Measurements from ENCODE around the gene DTL.

The DTL gene

GRCh38 chr1:212035835-212036605 is 472 bp downstream of the DTL start:
- no peak for DNase-seq (ENCODE audit: low read depth, low spot score)

GRCh38 chr1:212037900-212038299 is 2.4 kb downstream of the DTL start:
- no peak for DNase-seq (ENCODE audit: low read depth, low spot score)

- DNase-seq (ENCODE audit: low read depth, low spot score): no peak
Observed at GRCh38 chr1:212039622-212040021, 4.1 kb downstream of the DTL start.

- DNase-seq (ENCODE audit: low read depth, low spot score): no peak
Observed at GRCh38 chr1:212040629-212041412, 5.3 kb downstream of the DTL start.

GRCh38 chr1:212042436-212042835 is 6.9 kb downstream of the DTL start:
- no peak for DNase-seq (ENCODE audit: low read depth, low spot score)

- no peak for DNase-seq (ENCODE audit: low read depth, low spot score)
Observed at GRCh38 chr1:212044851-212045250, 9.3 kb downstream of the DTL start.

- DNase-seq (ENCODE audit: low read depth, low spot score): no peak
Observed at GRCh38 chr1:212045981-212046380, 10.4 kb downstream of the DTL start.

GRCh38 chr1:212053993-212054392 is 18.4 kb downstream of the DTL start:
- DNase-seq (ENCODE audit: low read depth, low spot score): no peak

GRCh38 chr1:212055333-212055732 is 19.8 kb downstream of the DTL start:
- DNase-seq (ENCODE audit: low read depth, low spot score): no peak

GRCh38 chr1:212060632-212061472 is 25.3 kb downstream of the DTL start:
- DNase-seq (ENCODE audit: low read depth, low spot score): no peak

GRCh38 chr1:212062832-212063438 is 27.4 kb downstream of the DTL start:
- no peak for DNase-seq (ENCODE audit: low read depth, low spot score)

- DNase-seq (ENCODE audit: low read depth, low spot score): no peak
Observed at GRCh38 chr1:212067787-212068186, 32.2 kb downstream of the DTL start.

- DNase-seq (ENCODE audit: low read depth, low spot score): no peak
Observed at GRCh38 chr1:212070720-212071302, 35.3 kb downstream of the DTL start.

- no peak for DNase-seq (ENCODE audit: low read depth, low spot score)
Observed at GRCh38 chr1:212072047-212072446, 36.5 kb downstream of the DTL start.

GRCh38 chr1:212073490-212073889 is 37.9 kb downstream of the DTL start:
- DNase-seq (ENCODE audit: low read depth, low spot score): no peak

GRCh38 chr1:212074313-212074712 is 38.8 kb downstream of the DTL start:
- DNase-seq (ENCODE audit: low read depth, low spot score): no peak

GRCh38 chr1:212074856-212075255 is 39.3 kb downstream of the DTL start:
- no peak for DNase-seq (ENCODE audit: low read depth, low spot score)

- no peak for DNase-seq (ENCODE audit: low read depth, low spot score)
Observed at GRCh38 chr1:212077028-212077427, 41.5 kb downstream of the DTL start.

- no peak for DNase-seq (ENCODE audit: low read depth, low spot score)
Observed at GRCh38 chr1:212078826-212079225, 43.3 kb downstream of the DTL start.

GRCh38 chr1:212082765-212083406 is 47.3 kb downstream of the DTL start:
- no peak for DNase-seq (ENCODE audit: low read depth, low spot score)

Measured in ELF-1 (cell line).